GM19372 (cell line): ENCODE measurements around the gene MEX3A.

Experiments used
- ATAC-seq: cut with Tn5 transposase; IDR thresholded peaks from one replicate; pipeline ENCODE4 v1.9.1; 2021; ENCODE audit warnings: mild to moderate bottlenecking, low read depth, moderate library complexity; ENCODE audit not compliant: unreplicated experiment

Gene MEX3A

GRCh38 chr1:156104065-156104810 is 22.0 kb upstream of the MEX3A start:
- ATAC-seq, result no peak

- no peak for ATAC-seq
Observed at GRCh38 chr1:156103521-156103947, 21.3 kb upstream of the MEX3A start.

- ATAC-seq, result no peak
Observed at GRCh38 chr1:156102633-156103511, 20.6 kb upstream of the MEX3A start.

GRCh38 chr1:156101880-156102279 is 19.6 kb upstream of the MEX3A start:
- ATAC-seq, result no peak

GRCh38 chr1:156100205-156100995 is 18.1 kb upstream of the MEX3A start:
- ATAC-seq, result no peak

GRCh38 chr1:156099282-156099681 is 17.0 kb upstream of the MEX3A start:
- ATAC-seq, result no peak

GRCh38 chr1:156098784-156099183 is 16.5 kb upstream of the MEX3A start:
- ATAC-seq, result no peak

GRCh38 chr1:156097499-156098178 is 15.4 kb upstream of the MEX3A start:
- ATAC-seq, result no peak

GRCh38 chr1:156096640-156097391 is 14.6 kb upstream of the MEX3A start:
- no peak for ATAC-seq

GRCh38 chr1:156095906-156096508 is 13.7 kb upstream of the MEX3A start:
- no peak for ATAC-seq

GRCh38 chr1:156091610-156092009 is 9.3 kb upstream of the MEX3A start:
- ATAC-seq, result no peak

GRCh38 chr1:156090840-156091188 is 8.5 kb upstream of the MEX3A start:
- ATAC-seq, result no peak

GRCh38 chr1:156090138-156090839 is 8.0 kb upstream of the MEX3A start:
- ATAC-seq, result no peak

GRCh38 chr1:156089704-156090103 is 7.4 kb upstream of the MEX3A start:
- ATAC-seq, result no peak

- ATAC-seq, result no peak
Observed at GRCh38 chr1:156086256-156086662, 4.0 kb upstream of the MEX3A start.

GRCh38 chr1:156083800-156084790 is 1.8 kb upstream of the MEX3A start:
- ATAC-seq, result no peak

GRCh38 chr1:156081917-156082308 is 352 bp downstream of the MEX3A start:
- ATAC-seq, result no peak
